Right atrium auricular region (tissue), 2 donors: Measurements from ENCODE around the gene PRKAG2. TPM values are rescaled to one million over a fixed set of nuclear protein-coding genes. Genes with fewer than 3 reads are reported as not detected.
"Not testable (repeated sequence)": the region's sequence is repeated elsewhere in the genome, so short reads cannot be mapped to it uniquely, and the experiment has no call there.

ENCODE experiments used
- DNase-seq: peaks from one replicate; pipeline ENCODE4 v3.0.0-alpha.2; 2019; ENCODE audit warnings: low spot score
- H3K27ac ChIP-seq, 2 donors: fragments of 200-600 bp; sonication (generic); 1 replicate in 1 of 2; 2 replicates in 1 of 2; pipeline ENCODE4 v1.5.1; 2016 to 2019
- H3K27me3 ChIP-seq, 2 donors: fragments of 200-600 bp; sonication (generic); one replicate each; pipeline versions ENCODE4 v1.5.1 to v1.6.0; 2017 to 2019
- H3K36me3 ChIP-seq: fragments of 200-600 bp; sonication (generic); one replicate; pipeline ENCODE4 v1.5.1; 2016
- H3K4me1 ChIP-seq, 2 donors: fragments of 200-600 bp; sonication (generic); one replicate each; pipeline versions ENCODE4 v1.5.1 to v1.6.0; 2017 to 2019
- H3K4me3 ChIP-seq, 2 donors: fragments of 200-600 bp; sonication (generic); 1 replicate in 1 of 2; 2 replicates in 1 of 2; pipeline ENCODE4 v1.5.1; 2017 to 2019; ENCODE audit warnings: mild to moderate bottlenecking in 1 of 2, moderate library complexity in 1 of 2
- H3K9me3 ChIP-seq, 2 donors: fragments of 200-600 bp; sonication (generic); one replicate each; pipeline ENCODE4 v1.5.1; 2019
- CTCF ChIP-seq, 2 donors: fragments of 200-600 bp; sonication (generic); IDR thresholded peaks; one replicate each; pipeline ENCODE4 v1.5.1; 2019; ENCODE audit warnings: antibody characterized with exemption in 2 of 2
- total RNA-seq, 2 donors: library from RNA; depleted of rRNA; stranded (reverse); fragments of >200 nt; gene quantifications; one replicate each; pipeline ENCODE4 v1.1.0, GENCODE V29; 2016

Gene PRKAG2
- total RNA-seq, 2 donors from 2014 or later, result 133 to 177 TPM

GRCh38 chr7:151830121-151830830, 46.6 kb downstream of the PRKAG2 start:
- Histone ChIP-seq H3K27ac (no peak overlapping the region), H3K4me3 (no peak overlapping the region), H3K9me3 (no peaks in the 10 kb centered on the region), H3K4me1 (peaks cover 0 to 3% of the 10 kb centered on the region in 2 donors), H3K27me3 (no peaks in the 10 kb centered on the region), H3K36me3 (no peaks in the 10 kb centered on the region)
- no peak for TF ChIP-seq CTCF (IDR thresholded peaks at IDR 0.05)
- no peak for DNase-seq

- no peaks in the 10 kb centered on the region for H3K36me3 ChIP-seq
- peaks cover 0 to 9% of the 10 kb centered on the region in 2 donors for H3K4me1 ChIP-seq
- no peaks in the 10 kb centered on the region for H3K9me3 ChIP-seq
- no peak for DNase-seq
- no peak for TF ChIP-seq CTCF (IDR thresholded peaks at IDR 0.05)
- no peak overlapping the region for H3K27ac ChIP-seq
- no peaks in the 10 kb centered on the region for H3K27me3 ChIP-seq
- no peak overlapping the region for H3K4me3 ChIP-seq
Observed at GRCh38 chr7:151829707-151830106, 47.2 kb downstream of the PRKAG2 start.

- H3K4me3 ChIP-seq, result no peak overlapping the region
- H3K27ac ChIP-seq, result no peak overlapping the region
- peaks cover 0 to 23% of the 10 kb centered on the region in 2 donors for H3K4me1 ChIP-seq
- DNase-seq, result no peak
- no peaks in the 10 kb centered on the region for H3K36me3 ChIP-seq
- no peak for TF ChIP-seq CTCF (IDR thresholded peaks at IDR 0.05)
- no peaks in the 10 kb centered on the region for H3K9me3 ChIP-seq
- no peaks in the 10 kb centered on the region for H3K27me3 ChIP-seq
Observed at GRCh38 chr7:151827620-151828019, 49.3 kb downstream of the PRKAG2 start.

- H3K4me3 ChIP-seq, H3K36me3 ChIP-seq, H3K9me3 ChIP-seq, DNase-seq, H3K27me3 ChIP-seq, H3K27ac ChIP-seq: not testable (repeated sequence)
- H3K4me1 ChIP-seq, result peaks cover 0 to 23% of the 10 kb centered on the region in 2 donors
Observed at GRCh38 chr7:151826316-151826715, 50.6 kb downstream of the PRKAG2 start.

- no peaks in the 10 kb centered on the region for H3K27me3 ChIP-seq
- no peaks in the 10 kb centered on the region for H3K9me3 ChIP-seq
- H3K36me3 ChIP-seq, result no peaks in the 10 kb centered on the region
- peaks cover 0 to 23% of the 10 kb centered on the region in 2 donors for H3K4me1 ChIP-seq
- no peak overlapping the region for H3K4me3 ChIP-seq
- no peak for DNase-seq
- H3K27ac ChIP-seq, result no peak overlapping the region
- no peak for TF ChIP-seq CTCF (IDR thresholded peaks at IDR 0.05)
Observed at GRCh38 chr7:151825721-151826120, 51.2 kb downstream of the PRKAG2 start.

GRCh38 chr7:151824373-151824933, 52.5 kb downstream of the PRKAG2 start:
- Histone ChIP-seq H3K4me3 (peak overlapping the region in 1 of 2 donors; percentile 10), H3K36me3 (no peaks in the 10 kb centered on the region), H3K9me3 (no peaks in the 10 kb centered on the region), H3K4me1 (peaks cover 0 to 31% of the 10 kb centered on the region in 2 donors), H3K27me3 (no peaks in the 10 kb centered on the region), H3K27ac (no peak overlapping the region)
- no peak for DNase-seq
- TF ChIP-seq CTCF (IDR thresholded peaks at IDR 0.05), result no peak
